ENCODE results near the gene OR2B3. TPM values are rescaled to one million over a fixed set of nuclear protein-coding genes. Genes with fewer than 3 reads are reported as not detected.

Gene OR2B3
- total RNA-seq: not detected in 2 replicates

GRCh38 chr6:29087213-29087612 is at the start of gene OR2B3:
TSS of gene OR2B3 (minus strand) at chr6:29087313. CDS start at chr6:29087248, 65 bp downstream.

GRCh38 chr6:29107758-29108157 is 20.6 kb upstream of the OR2B3 start, which contains the start of gene OR2J3:
TSS of gene OR2J3 (plus strand) at chr6:29108058. CDS start at chr6:29111891, 3,833 bp downstream.

GRCh38 chr6:29099190-29099589 is 12.1 kb upstream of the OR2B3 start, which contains the start of gene OR2J1:
TSS of gene OR2J1 (plus strand) at chr6:29099490. CDS start at chr6:29100943, 1,453 bp downstream.

GRCh38 chr6:29045075-29045474 is 42.0 kb downstream of the OR2B3 start, which contains the start of gene OR2W1:
TSS of gene OR2W1 (minus strand) at chr6:29045175. CDS start at chr6:29045175, 0 bp downstream.

Other genes starting within 250 kb of the OR2B3 start
- 48.7 and 62.4 TPM in 2 replicates for gene TRIM27, start 163.3 kb downstream of the OR2B3 start, total RNA-seq
- 0.87 and 1.3 TPM in 2 replicates for gene ZNF311, start 82.0 kb downstream of the OR2B3 start, total RNA-seq
- gene OR2W1, start 42.1 kb downstream of the OR2B3 start, total RNA-seq: not detected in 2 replicates
- not detected in 2 replicates for gene OR2J1, start 12.2 kb upstream of the OR2B3 start, total RNA-seq
- gene OR2J3, start 20.7 kb upstream of the OR2B3 start, total RNA-seq: not detected in 2 replicates
- gene OR2J2, start 83.6 kb upstream of the OR2B3 start, total RNA-seq: not detected in 2 replicates
- not detected in 2 replicates for gene OR14J1, start 214.4 kb upstream of the OR2B3 start, total RNA-seq